Mammary epithelial cell (primary cell): Measurements from ENCODE around the gene MAMLD1.

ENCODE experiments used
- CTCF ChIP-seq, 2 donors: IDR thresholded peaks in 1 of 2; conservative IDR thresholded peaks in 1 of 2; 2 replicates each; pipeline ENCODE4 v1.5.1; 2011 to 2012; ENCODE audit warnings: inconsistent platforms in 2 of 2, low read length in 2 of 2, mild to moderate bottlenecking in 2 of 2, control low read depth in 1 of 2, low read depth in 1 of 2; ENCODE audit not compliant: insufficient read depth in 1 of 2; ENCODE audit errors: extremely low read depth in 1 of 2
- EZH2 ChIP-seq: IDR thresholded peaks from 2 replicates; pipeline ENCODE4 v1.6.1; 2012; ENCODE audit warnings: low read length, inconsistent platforms, borderline replicate concordance

- TF ChIP-seq CTCF (conservative IDR thresholded peaks at IDR 0.05 in 1 of 2, IDR thresholded peaks at IDR 0.05 in 1 of 2; ENCODE audit: extremely low read depth in 1 of 2, insufficient read depth in 1 of 2, low read depth in 1 of 2, low read length in 2 of 2): no peak
- TF ChIP-seq EZH2: no peak
These were observed 1.3 kb upstream of the MAMLD1 start for GRCh38 chrX:150361777-150362351.
